GM18508 (cell line): Measurements from ENCODE around the gene SMARCAL1.

Experiments
- ATAC-seq: cut with Tn5 transposase; IDR thresholded peaks from one replicate; pipeline ENCODE4 v1.9.1; 2021; ENCODE audit warnings: moderate number of reproducible peaks; ENCODE audit not compliant: insufficient read depth, unreplicated experiment

The SMARCAL1 gene

GRCh38 chr2:216520112-216520511 lies 107.8 kb downstream of the SMARCAL1 start:
- ATAC-seq, result no peak

DNA sequence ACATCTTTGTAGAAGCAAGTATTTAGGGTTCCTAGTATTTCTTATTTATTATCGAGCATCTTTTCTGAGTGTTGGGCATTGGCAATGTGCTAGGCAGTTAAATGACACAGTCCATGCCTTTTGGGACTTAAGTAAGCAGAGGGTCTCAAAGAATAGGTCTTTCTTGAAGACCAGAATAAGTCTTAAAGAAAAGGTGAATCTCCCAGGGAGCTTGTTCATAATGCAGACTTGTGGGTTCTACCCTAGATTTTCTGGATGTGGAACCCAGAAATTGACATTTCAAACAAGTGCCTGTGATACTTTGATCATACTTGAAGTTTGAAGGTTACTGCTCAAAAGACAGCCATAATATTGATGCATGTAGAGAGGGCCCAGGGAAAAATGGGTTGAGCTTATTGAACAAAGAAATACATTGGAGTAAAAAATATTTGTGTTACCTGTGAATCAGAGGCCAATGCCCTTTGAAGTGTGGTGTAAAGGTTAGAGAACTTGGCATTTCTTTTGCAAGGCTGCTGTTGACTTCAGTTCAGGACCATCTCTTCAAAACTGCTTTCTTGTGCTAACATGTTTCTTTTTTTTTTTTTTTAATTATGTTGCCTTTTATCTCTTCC lies 110.7 kb downstream of the SMARCAL1 start:
- no peak for ATAC-seq

- no peak for ATAC-seq
Observed at GRCh38 chr2:216525972-216526371, 113.7 kb downstream of the SMARCAL1 start.

GRCh38 chr2:216526939-216527338 lies 114.7 kb downstream of the SMARCAL1 start:
- ATAC-seq, result no peak

GRCh38 chr2:216527600-216527999 lies 115.3 kb downstream of the SMARCAL1 start:
- no peak for ATAC-seq

GRCh38 chr2:216532562-216532961 lies 120.3 kb downstream of the SMARCAL1 start:
- ATAC-seq, result no peak
